HG02623 (cell line): ENCODE data around the gene SLC14A1.

Source experiments
- ATAC-seq: cut with Tn5 transposase; IDR thresholded peaks from one replicate; pipeline ENCODE4 v1.9.1; 2021; ENCODE audit warnings: moderate library complexity; ENCODE audit not compliant: unreplicated experiment

Gene SLC14A1

GRCh38 chr18:45793264-45793965, 69.4 kb downstream of the SLC14A1 start:
- ATAC-seq = no peak

GRCh38 chr18:45801416-45802004, 77.5 kb downstream of the SLC14A1 start:
- no peak for ATAC-seq
